DMS 273 treated with DMSO at 0.1 percent for 48 hours (cell line): ENCODE measurements around the gene FRMD8.
"Not testable (repeated sequence)": the region's sequence is repeated elsewhere in the genome, so short reads cannot be mapped to it uniquely, and the experiment has no call there.

ENCODE experiments used
- DNase-seq: peaks from one replicate; lab custom pipeline; 2025; lab: John Stamatoyannopoulos, UW

The FRMD8 gene

DNA sequence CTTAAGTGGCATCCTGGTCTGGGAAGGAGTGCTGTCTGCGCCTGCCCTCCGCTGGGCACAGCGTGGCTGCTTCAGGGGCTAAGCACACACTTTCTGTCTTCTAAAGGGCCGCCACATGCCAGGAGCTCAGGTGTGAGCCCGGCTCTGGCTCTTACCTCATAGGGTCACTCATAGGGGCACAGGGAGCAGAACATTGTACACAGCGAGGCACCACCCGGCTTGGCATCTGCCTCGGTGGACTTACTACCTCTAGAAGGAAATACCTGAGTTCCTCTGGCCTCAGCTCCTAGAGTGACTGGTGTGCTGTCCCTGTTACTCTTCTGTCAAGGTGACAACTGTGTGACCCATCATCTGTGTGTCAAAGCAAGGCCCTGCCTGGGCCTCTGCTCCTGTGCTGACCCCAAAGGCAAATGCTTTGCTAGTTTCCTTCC lies 49.6 kb downstream of the FRMD8 start:
- no peak for DNase-seq

DNA sequence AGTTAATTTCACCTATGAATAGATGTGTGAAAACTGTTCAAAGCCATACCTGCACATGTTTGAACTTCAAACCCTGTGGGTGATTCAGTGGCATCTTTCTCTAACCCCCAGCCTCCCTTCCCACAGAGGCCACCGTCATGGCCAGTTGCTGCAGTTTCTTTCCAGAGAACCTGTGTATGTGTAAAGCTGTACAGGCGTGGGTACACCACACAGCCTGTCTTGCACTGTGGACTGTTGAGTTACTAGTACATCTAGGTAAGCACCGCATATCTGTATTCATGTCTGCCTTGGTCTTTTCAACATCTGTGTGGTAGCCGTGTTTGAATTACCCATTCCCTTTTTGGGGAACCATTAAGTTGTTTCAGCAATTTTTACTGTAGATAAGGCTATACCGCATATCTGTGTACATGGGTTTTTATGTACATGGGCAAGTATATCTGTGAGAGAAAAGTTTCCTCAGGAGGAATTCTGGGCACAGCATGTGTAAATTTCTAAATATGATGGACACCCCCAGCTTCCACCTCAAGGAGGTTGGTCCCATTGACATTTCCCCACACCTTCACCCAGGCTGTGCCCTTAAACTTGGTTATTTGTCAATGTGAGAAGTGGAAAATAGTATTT lies 50.1 kb downstream of the FRMD8 start:
- no peak for DNase-seq

- no peak for DNase-seq
Measured at GRCh38 chr11:65437436-65438227, 51.2 kb downstream of the FRMD8 start.

DNA sequence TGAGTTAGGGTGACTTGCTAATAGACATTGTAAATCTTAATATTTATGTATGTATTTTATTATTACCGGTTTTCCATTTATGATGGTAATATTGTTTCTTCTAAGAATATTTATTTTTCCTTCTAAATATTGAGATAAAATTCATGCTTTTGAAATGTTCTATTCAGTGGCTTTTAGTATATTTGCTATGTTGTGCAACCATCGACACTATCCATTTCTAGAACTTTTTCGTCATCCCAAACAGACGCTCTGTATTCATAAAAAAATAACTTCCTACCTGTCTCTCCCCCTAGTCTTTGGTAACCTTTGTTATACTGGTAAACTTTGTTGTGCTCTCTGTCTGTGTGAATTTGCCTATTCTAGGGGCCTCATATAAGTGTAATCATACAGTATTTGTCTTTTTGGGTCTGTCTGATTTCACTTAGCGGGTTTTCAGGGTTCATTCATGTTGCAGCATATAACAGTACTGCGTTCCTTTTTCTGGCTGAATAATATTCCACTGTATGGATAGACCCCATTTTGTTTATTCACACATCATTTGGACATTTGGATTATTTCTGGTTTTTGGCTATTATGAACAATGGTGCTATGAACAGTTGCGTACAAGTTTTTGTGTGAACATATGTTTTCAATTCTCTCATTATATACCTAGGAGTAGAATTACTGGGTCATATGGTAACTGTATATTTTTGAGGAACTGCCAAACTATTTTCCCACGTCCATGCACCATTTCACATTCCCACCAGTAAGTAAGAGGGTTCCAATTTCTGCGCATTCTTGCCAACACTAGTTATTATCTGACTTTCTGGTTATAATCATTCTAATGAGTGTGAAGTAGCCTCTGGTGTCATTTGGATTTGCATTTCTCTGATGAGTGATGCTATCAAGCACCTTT lies 52.1 kb downstream of the FRMD8 start:
- no peak for DNase-seq

GRCh38 chr11:65439331-65440181 lies 53.1 kb downstream of the FRMD8 start:
- no peak for DNase-seq

DNA sequence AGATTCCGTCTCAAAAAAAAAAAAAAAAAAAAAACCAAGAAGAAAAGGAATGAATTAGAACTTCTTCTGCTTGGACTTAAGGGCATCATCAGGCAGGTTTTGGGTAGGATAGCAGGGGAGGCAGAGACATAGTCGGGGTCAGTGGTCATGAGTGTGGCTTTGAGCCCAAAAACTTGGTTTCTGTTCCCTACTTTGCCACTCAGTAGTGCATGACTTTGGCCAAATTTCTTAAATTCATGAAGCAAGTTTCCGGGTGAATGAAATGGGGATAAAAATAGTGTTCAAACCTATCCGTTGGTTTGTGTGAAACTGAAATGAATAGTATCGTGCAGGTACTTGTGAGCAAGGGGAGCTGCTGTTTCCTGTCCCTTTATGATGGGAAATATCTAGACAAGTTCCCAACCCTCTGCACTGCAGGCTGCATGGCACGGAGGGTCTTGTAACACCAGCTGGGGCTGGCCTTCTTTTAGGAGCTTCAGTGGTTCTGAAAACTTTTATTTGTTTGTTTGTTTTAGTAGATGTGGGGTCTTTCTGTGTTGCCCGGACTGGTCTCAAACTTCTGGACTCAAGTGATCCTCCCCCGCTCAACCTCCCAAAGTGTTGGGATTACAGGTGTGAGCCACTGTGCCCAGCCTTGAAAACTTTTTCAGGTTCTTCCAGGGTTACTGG lies 54.5 kb downstream of the FRMD8 start:
- no peak for DNase-seq

DNA sequence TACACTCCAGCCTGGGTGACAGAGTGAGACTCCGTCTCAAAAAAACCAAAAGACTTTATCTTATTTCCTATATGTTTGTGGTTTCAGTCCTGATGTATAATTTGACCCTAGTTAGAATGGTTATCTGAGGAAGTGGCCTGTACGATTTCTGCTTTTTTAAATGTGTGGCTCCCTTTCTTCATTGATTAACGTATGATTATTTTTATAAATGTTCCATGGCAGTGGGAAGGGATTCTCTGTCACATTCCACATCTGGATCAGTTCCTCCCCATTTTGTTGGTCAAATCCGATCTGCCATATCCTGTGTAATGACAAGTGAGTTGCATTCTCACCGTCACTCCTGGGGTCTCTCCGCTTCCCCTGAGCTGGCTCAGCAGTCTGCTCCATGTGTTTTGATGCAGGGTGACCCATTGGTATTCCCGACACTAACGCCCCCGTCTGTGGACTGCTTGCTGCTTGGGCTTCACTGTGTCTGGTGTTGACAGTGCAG lies 56.5 kb downstream of the FRMD8 start:
- DNase-seq, result no peak

GRCh38 chr11:65444314-65445051 lies 58.0 kb downstream of the FRMD8 start:
- no peak for DNase-seq

- DNase-seq, result no peak
Measured at GRCh38 chr11:65445101-65445603, 58.7 kb downstream of the FRMD8 start.

- DNase-seq, result no peak
Measured at GRCh38 chr11:65445604-65446445, 59.4 kb downstream of the FRMD8 start.

DNA sequence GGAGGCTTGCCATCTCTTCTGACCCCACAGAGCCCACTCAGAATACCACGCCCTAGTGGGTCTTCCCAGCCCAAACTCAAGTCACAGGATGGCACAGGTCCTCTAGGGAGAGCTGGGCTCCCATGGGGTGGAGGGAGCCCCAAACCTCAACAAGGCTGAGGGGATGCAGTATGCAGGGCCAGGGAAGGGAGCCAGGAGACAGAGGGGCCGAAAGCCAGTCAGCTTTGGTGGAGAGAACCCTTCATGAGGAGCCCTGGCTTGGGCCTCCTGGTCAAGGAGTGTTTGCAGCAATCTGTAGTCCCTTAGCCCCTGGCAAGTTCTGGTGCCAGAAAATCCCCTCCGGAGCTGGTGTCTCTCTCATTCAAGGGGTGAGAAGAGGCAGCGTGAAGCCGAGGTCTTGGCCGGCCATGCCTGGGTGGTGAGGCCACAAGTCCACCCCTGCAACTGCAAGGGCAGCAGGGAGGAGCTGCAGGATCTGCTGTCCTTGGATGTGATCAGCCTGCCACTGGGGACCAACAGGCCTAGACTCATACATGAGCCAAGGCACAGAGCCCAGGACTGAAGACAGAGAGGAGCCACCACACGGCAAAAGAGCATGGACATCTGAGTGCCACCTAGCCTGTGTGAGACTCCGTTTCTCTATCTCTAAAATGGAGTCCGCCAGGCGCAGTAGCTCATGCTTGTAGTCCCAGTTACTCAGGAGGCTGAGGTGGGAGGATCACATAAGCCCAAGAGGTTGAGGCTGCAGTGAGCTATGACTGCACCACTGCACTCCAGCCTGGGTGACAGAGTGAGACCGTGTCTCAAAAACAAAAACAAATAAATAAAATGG lies 60.2 kb downstream of the FRMD8 start:
- no peak for DNase-seq

DNA sequence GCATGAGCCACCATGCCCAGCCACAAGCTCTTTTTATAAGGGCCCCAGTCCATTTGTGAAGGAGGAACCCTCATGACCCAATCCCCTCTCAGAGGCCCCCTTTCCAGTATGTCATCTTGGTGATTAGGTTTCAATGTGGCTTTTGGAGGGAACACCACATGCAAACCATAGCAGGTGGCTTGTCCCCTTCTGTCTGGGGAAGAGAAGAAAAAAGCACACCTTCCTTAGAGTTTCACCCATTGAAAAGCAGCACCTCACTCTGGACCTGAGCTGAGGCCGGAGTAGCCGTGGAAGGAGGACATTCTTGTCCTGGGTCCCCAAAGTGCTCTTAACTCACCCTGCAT lies 61.6 kb downstream of the FRMD8 start:
- no peak for DNase-seq

DNA sequence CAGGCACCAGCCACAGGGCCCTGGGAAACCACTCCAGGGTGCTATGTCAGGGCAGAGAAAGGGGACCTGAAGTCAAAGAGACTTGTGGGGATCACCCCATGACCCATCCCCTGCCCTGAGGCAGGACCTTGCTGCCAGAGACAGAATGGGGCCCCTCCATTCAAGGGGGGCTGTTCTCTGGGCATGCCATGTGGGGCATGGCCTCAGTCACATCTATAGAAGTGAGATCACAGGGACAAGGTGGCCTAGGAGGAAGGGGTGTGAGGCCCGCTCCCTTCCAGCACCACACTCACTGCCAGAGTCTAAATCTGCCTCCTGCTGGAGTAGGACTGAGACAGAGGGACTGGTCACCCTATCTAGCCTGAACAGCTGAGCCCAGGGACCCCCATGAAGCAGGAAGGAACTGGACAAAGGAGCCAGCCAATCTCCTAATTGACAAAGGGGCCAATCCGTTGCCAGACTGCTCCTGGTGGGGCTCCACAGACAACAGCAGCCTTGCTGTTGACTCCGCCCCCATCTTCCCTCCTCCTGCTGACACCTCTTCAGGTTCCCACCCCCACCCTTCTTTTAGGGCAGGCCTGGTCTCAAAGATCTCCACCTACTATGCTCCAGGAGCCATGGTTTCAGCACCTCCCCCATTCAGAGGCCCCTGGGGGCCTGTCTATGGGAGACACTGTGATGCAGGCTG lies 62.1 kb downstream of the FRMD8 start:
- no peak for DNase-seq

DNA sequence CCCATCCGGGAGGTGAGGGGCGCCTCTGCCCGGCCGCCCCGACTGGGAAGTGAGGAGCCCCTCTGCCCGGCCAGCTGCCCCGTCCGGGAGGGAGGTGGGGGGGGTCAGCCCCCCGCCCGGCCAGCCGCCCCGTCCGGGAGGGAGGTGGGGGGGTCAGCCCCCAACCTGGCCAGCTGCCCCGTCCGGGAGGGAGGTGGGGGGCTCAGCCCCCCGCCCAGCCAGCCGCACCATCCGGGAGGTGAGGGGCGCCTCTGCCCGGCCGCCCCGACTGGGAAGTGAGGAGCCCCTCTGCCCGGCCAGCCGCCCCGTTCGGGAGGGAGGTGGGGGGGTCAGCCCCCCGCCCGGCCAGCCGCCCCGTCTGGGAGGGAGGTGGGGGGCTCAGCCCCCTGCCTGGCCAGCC lies 64.9 kb downstream of the FRMD8 start:
- not testable (repeated sequence) for DNase-seq

- DNase-seq, result not testable (repeated sequence)
Measured at GRCh38 chr11:65452259-65452658, 65.8 kb downstream of the FRMD8 start.

- DNase-seq, result no peak
Measured at GRCh38 chr11:65452806-65453490, 66.5 kb downstream of the FRMD8 start.

DNA sequence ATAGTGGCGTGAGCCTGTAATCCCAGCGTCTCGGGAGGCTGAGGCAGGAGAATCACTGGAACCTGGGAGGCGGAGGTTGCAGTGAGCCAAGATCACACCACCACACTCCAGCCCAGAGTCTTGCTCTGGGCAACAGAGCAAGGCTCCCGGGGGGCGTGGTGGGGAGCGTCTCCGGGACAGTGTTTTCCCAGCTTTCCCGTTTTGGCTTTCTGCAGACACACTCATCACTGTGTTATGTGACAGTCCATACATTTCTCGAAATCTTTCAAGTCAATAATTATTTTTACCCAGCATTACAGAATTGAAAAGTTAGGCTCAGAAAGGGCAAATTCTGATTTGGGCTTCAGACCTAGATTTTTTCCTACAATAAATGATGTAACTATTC lies 67.9 kb downstream of the FRMD8 start:
- DNase-seq, result no peak
